Dendritic cell treated with granulocyte-macrophage colony-stimulating factor and Interleukin-4, amounts not matched to agents 40 ng/mL and 50 ng/mL, for 4 days (primary cell): ENCODE measurements around the gene GJD3.

Experiments
- H3K27ac Mint-ChIP-seq: one replicate; pipeline ENCODE4 v1.8.0; 2022; ENCODE audit warnings: mild to moderate bottlenecking, mixed read lengths
- H3K27me3 Mint-ChIP-seq: one replicate; pipeline ENCODE4 v1.8.0; 2022; ENCODE audit warnings: mild to moderate bottlenecking, mixed read lengths
- H3K36me3 Mint-ChIP-seq: one replicate; pipeline ENCODE4 v1.8.0; 2022; ENCODE audit warnings: low read depth, mixed read lengths
- H3K4me1 Mint-ChIP-seq: one replicate; pipeline ENCODE4 v1.8.0; 2022; ENCODE audit warnings: low read depth, mixed read lengths
- H3K4me3 Mint-ChIP-seq: one replicate; pipeline ENCODE4 v1.8.0; 2022; ENCODE audit warnings: mild to moderate bottlenecking, moderate library complexity, mixed read lengths
- H3K9me3 Mint-ChIP-seq: one replicate; pipeline ENCODE4 v1.8.0; 2022; ENCODE audit warnings: mixed read lengths
- intact Hi-C: fragments of 100-400 bp; cut with micrococcal nuclease; formaldehyde crosslinking; loops from one replicate; pipeline ENCODE4 v1.15.0; 2022

The GJD3 gene

DNA sequence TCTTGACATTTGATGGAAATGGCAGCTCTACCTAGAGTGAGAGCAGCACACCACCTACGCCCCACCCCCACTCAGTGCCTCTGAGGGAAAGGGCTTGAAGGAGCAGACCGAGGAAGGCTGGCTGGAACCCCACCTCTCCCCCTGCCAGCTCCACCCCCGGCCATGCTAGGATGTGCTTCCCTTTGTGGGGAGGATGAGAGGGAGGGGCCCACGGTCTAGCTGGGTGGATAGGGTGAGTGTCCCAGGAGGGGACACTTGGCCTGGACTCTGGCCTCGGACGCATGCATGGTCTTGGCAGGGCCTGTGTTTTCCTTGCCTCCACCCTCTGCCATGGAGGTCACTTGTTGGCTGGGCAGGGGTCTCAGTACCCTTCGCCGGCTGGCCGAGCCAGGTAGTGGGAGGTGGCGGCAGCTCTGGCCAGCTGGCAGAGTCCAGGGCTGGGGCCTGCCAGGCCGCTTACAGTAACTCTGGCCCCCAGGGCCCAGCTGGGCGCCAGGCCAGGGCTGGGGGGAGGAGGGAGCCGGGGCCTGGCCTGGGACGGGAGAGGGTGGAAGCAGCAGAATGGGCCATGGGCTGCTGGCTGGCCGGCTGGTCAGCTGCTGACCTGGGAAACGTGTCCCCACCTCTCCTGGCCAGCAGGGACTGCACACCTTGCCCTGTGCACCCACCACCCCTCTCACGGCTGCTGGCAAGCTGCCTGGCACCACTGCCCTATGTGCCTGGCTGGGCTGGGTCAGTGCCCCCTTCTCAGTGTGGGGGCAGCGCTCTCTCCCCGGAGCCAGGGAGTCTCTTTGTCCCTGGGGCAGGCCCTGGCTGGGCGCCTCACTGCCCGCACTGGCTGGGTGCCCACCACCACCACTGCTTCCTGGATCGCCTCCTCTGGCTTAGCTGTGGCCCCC, 32.5 kb downstream of the GJD3 start:
- Mint-ChIP-seq H3K9me3 (no peaks in the 10 kb centered on the region), H3K4me3 (peak overlapping the region; percentile 72), H3K4me1 (peaks cover 97% of the 10 kb centered on the region), H3K36me3 (peaks cover 61% of the 10 kb centered on the region), H3K27me3 (no peaks in the 10 kb centered on the region), H3K27ac (peak overlapping the region; percentile 96)
- intact Hi-C loops, result no loop called here

GRCh38 chr17:40330850-40331470, 33.6 kb downstream of the GJD3 start:
- Mint-ChIP-seq H3K36me3 (peaks cover 61% of the 10 kb centered on the region), H3K4me1 (peaks cover 98% of the 10 kb centered on the region), H3K9me3 (no peaks in the 10 kb centered on the region), H3K27me3 (no peaks in the 10 kb centered on the region), H3K27ac (peak overlapping the region; percentile 96), H3K4me3 (peak overlapping the region; percentile 32)
- intact Hi-C loops, result no loop called here

DNA sequence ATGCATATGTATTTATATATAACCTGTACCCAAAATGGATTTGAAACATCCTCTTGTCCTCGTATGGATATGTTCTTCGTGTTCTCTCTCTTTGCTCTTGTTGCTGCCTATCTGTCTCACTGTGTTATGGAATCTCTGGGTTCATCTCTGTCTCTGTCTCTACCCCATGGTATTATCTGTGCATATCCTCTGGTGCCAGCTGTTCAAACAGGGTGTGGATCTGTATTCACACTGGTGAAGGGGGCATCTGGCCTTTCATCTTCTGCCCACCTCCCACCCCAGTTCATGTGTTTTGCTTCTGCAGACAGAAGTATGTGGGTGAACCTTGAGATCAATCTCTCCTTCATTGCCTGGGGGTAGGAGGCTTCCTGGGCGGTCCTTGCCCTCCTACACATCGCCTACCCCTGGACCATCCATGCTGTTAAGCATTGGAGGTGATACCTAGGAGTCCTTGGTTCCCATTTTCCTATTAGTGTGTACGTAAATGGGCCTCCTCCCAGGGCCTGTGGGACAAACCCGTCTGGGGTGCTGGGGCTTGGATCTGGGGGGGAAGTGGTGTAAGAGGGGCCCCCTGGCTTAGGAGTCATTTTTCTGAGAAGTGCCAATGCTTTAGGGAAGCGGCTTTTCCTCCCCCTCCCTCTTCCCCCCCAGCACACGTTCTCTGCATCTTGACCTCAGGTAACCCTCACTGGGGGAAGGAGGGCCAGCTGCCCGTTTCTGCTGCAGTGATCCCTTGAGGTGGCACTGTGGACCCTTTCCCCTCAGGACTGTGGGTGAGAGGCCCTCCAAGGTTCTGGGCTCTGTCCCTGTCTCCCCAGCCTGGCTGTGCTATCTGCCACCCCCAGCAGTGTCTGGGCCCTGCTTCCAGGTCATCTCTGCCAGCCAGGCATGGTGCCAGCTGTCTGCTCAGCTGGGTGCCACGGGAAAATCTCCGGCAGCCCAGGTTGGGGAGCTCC, 34.4 kb downstream of the GJD3 start:
- H3K27me3 Mint-ChIP-seq, result no peaks in the 10 kb centered on the region
- H3K36me3 Mint-ChIP-seq, result peaks cover 58% of the 10 kb centered on the region
- intact Hi-C loops, result no loop called here
- no peaks in the 10 kb centered on the region for H3K9me3 Mint-ChIP-seq
- H3K4me1 Mint-ChIP-seq, result peaks cover 98% of the 10 kb centered on the region
- H3K27ac Mint-ChIP-seq, result peak overlapping the region; percentile 96
- peak overlapping the region; percentile 32 for H3K4me3 Mint-ChIP-seq

DNA sequence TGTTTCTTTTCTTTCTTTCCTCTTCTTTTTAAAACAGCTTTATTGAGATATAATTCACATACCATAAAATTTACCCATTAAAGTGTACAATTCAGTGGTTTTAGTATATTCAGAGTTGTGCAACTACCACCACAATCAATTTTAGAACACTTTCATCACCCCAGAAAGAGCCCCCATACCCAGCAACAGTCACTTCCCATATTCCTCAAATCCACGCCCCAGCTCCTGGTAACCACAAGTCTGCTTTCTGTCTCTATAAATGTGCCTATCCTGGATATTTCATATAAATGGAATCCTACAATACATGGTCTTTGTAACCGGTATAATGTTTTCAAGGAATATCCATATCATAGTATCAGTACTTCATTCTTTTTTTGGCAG, 36.2 kb downstream of the GJD3 start:
- Mint-ChIP-seq H3K9me3 (no peaks in the 10 kb centered on the region), H3K4me3 (peak overlapping the region; percentile 37), H3K27me3 (no peaks in the 10 kb centered on the region), H3K36me3 (peaks cover 48% of the 10 kb centered on the region), H3K27ac (peak overlapping the region; percentile 96), H3K4me1 (peaks cover 98% of the 10 kb centered on the region)
- intact Hi-C loops, result no loop called here

- no peaks in the 10 kb centered on the region for H3K27me3 Mint-ChIP-seq
- H3K27ac Mint-ChIP-seq, result peak overlapping the region; percentile 96
- peak overlapping the region; percentile 42 for H3K4me3 Mint-ChIP-seq
- H3K4me1 Mint-ChIP-seq, result peaks cover 98% of the 10 kb centered on the region
- H3K9me3 Mint-ChIP-seq, result no peaks in the 10 kb centered on the region
- peaks cover 43% of the 10 kb centered on the region for H3K36me3 Mint-ChIP-seq
- intact Hi-C loops, result no loop called here
These were observed 36.7 kb downstream of the GJD3 start for GRCh38 chr17:40327735-40328385.

GRCh38 chr17:40327244-40327729, 37.2 kb downstream of the GJD3 start:
- Mint-ChIP-seq H3K4me1 (peaks cover 98% of the 10 kb centered on the region), H3K27ac (peak overlapping the region; percentile 96), H3K36me3 (peaks cover 39% of the 10 kb centered on the region), H3K4me3 (peak overlapping the region; percentile 42), H3K9me3 (no peaks in the 10 kb centered on the region), H3K27me3 (no peaks in the 10 kb centered on the region)
- intact Hi-C loops, result no loop called here

- Mint-ChIP-seq H3K9me3 (no peaks in the 10 kb centered on the region), H3K4me3 (peak overlapping the region; percentile 42), H3K36me3 (peaks cover 39% of the 10 kb centered on the region), H3K27me3 (no peaks in the 10 kb centered on the region), H3K27ac (peak overlapping the region; percentile 96), H3K4me1 (peaks cover 98% of the 10 kb centered on the region)
- intact Hi-C loops, result no loop called here
These were observed 37.7 kb downstream of the GJD3 start for GRCh38 chr17:40326832-40327199.

GRCh38 chr17:40326014-40326831, 38.3 kb downstream of the GJD3 start:
- intact Hi-C loops, result no loop called here
- H3K4me3 Mint-ChIP-seq, result peak overlapping the region; percentile 55
- peaks cover 39% of the 10 kb centered on the region for H3K36me3 Mint-ChIP-seq
- peak overlapping the region; percentile 96 for H3K27ac Mint-ChIP-seq
- peaks cover 98% of the 10 kb centered on the region for H3K4me1 Mint-ChIP-seq
- no peaks in the 10 kb centered on the region for H3K27me3 Mint-ChIP-seq
- no peaks in the 10 kb centered on the region for H3K9me3 Mint-ChIP-seq

- peak overlapping the region; percentile 55 for H3K4me3 Mint-ChIP-seq
- H3K36me3 Mint-ChIP-seq, result peaks cover 33% of the 10 kb centered on the region
- intact Hi-C loops, result no loop called here
- no peaks in the 10 kb centered on the region for H3K27me3 Mint-ChIP-seq
- no peaks in the 10 kb centered on the region for H3K9me3 Mint-ChIP-seq
- H3K27ac Mint-ChIP-seq, result peak overlapping the region; percentile 96
- H3K4me1 Mint-ChIP-seq, result peaks cover 98% of the 10 kb centered on the region
These were observed 39.2 kb downstream of the GJD3 start for GRCh38 chr17:40325156-40326013.

DNA sequence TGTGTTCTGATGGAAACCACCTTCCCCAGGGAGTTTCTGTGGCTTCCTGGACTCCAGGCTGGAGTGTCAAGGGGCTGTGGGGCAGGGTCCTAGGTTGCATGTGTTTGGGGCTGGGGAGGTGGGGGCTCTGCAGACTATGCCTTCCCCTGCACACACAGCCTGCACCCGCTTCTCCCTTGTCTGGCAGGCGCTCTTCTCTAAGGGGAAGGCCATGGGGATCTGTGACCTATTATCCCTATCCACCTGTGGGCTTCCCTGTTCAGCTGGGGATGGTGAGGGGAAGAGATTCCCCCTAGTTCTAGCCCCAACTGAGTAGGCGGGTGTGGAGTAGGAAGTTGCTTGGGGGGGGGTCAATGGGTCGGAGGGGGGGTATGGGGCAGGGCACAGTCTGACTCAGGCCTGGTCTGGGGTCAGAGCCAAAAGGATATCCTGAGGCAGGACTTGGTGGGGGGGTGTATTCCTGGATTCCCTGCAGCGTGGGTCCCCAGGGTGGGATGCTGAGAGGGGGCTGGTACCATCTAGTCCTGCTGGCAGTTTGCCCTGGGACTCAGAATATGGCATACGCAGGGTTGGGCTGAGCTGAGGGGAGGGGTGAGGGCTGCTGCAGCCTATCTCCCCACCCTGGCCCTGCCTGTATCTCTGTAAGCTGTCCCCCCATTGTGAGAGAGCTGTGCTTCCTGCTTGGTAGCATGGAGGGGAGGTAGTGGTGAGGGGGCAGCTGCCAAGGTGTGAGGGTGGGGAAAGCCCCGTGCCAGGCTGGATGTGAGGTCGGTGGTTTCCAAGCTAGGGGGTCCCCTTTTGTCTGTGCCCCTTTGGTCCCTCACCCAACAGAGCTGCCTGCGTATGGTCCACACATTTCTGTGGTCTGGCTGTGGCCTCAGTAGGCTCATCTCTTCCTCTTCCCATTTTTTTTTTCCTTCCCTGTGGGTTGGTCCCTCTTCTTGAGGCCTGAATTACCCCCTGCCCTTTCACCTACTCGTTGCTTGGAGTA, 40.9 kb downstream of the GJD3 start:
- no peaks in the 10 kb centered on the region for H3K9me3 Mint-ChIP-seq
- intact Hi-C loops, result loop anchor here (2.0 kb wide), 1 partner anchor 19 kb away; no protein-coding TSS in a partner anchor
- H3K27me3 Mint-ChIP-seq, result no peaks in the 10 kb centered on the region
- peaks cover 100% of the 10 kb centered on the region for H3K4me1 Mint-ChIP-seq
- H3K36me3 Mint-ChIP-seq, result peaks cover 45% of the 10 kb centered on the region
- H3K27ac Mint-ChIP-seq, result peak overlapping the region; percentile 96
- H3K4me3 Mint-ChIP-seq, result peak overlapping the region; percentile 94
